Measurements from ENCODE around the gene ZFP1. TPM values are rescaled to one million over a fixed set of nuclear protein-coding genes. Genes with fewer than 3 reads are reported as not detected.
A peak's percentile ranks its signal among the peaks of the same experiment; 100 is the strongest.

ZFP1 gene
- total RNA-seq, 2 donors from 2014 or later, result 10.4 to 13.3 TPM

- Histone ChIP-seq H3K27me3 (ENCODE audit: control insufficient read depth, insufficient read depth, low read length, poor library complexity, severe bottlenecking) (no peaks in the 10 kb centered on the region), H3K9me3 (ENCODE audit: control insufficient read depth, low read length) (peaks cover 65% of the 10 kb centered on the region), H3K9ac (ENCODE audit: extremely low read depth, low read length, poor library complexity, severe bottlenecking) (no peak overlapping the region), H3K36me3 (ENCODE audit: control insufficient read depth, insufficient read depth, low read length) (peaks cover 66% of the 10 kb centered on the region), H3K4me1 (ENCODE audit: control insufficient read depth, insufficient read depth, low read length) (no peaks in the 10 kb centered on the region), H3K4me3 (ENCODE audit: low read length) (no peak overlapping the region), H3K27ac (ENCODE audit: low read depth, low read length) (no peak overlapping the region)
- no peak for TF ChIP-seq CTCF (conservative IDR thresholded peaks at IDR 0.05)
- no peak for DNase-seq
- 91% methylated on average over 1 of the region's 1 CpG; no CpG with 5 or more reads in 1 of the 2 experiments for WGBS, 2 experiments (ENCODE audit: insufficient coverage in 1 of 2, insufficient read length in 1 of 2)
- H3K27ac Mint-ChIP-seq, result no peak overlapping the region
- no peak overlapping the region for H3K4me3 Mint-ChIP-seq
- H3K36me3 Mint-ChIP-seq (ENCODE audit: low read depth), result peaks cover 78% of the 10 kb centered on the region
- H3K9me3 Mint-ChIP-seq, result peaks cover 35% of the 10 kb centered on the region
- no peaks in the 10 kb centered on the region for H3K27me3 Mint-ChIP-seq (ENCODE audit: insufficient read depth)
- no peaks in the 10 kb centered on the region for H3K4me1 Mint-ChIP-seq
Observed at GRCh38 chr16:75160386-75160785, 12.1 kb downstream of the ZFP1 start.

GRCh38 chr16:75169899-75170405 is 21.6 kb downstream of the ZFP1 start:
- Mint-ChIP-seq H3K27ac (no peak overlapping the region), H3K4me1 (no peaks in the 10 kb centered on the region), H3K27me3 (ENCODE audit: insufficient read depth) (no peaks in the 10 kb centered on the region), H3K4me3 (no peak overlapping the region), H3K9me3 (peaks cover 88% of the 10 kb centered on the region), H3K36me3 (ENCODE audit: low read depth) (peaks cover 81% of the 10 kb centered on the region)
- Histone ChIP-seq H3K4me3 (ENCODE audit: low read length) (peak overlapping the region; percentile 50), H3K27me3 (ENCODE audit: control insufficient read depth, insufficient read depth, low read length, poor library complexity, severe bottlenecking) (no peaks in the 10 kb centered on the region), H3K36me3 (ENCODE audit: control insufficient read depth, insufficient read depth, low read length) (peaks cover 73% of the 10 kb centered on the region), H3K4me1 (ENCODE audit: control insufficient read depth, insufficient read depth, low read length) (no peaks in the 10 kb centered on the region), H3K9me3 (ENCODE audit: control insufficient read depth, low read length) (peaks cover 100% of the 10 kb centered on the region), H3K9ac (ENCODE audit: extremely low read depth, low read length, poor library complexity, severe bottlenecking) (no peak overlapping the region), H3K27ac (ENCODE audit: low read depth, low read length) (no peak overlapping the region)
- no peak for DNase-seq
- WGBS, 2 experiments (ENCODE audit: insufficient coverage in 1 of 2, insufficient read length in 1 of 2), result 95 to 96% methylated on average over 6 to 10 of the region's 10 CpGs
- TF ChIP-seq CTCF (conservative IDR thresholded peaks at IDR 0.05), result no peak

- H3K36me3 Mint-ChIP-seq (ENCODE audit: low read depth), result peaks cover 55% of the 10 kb centered on the region
- Histone ChIP-seq H3K4me1 (ENCODE audit: control insufficient read depth, insufficient read depth, low read length) (no peaks in the 10 kb centered on the region), H3K9ac (ENCODE audit: extremely low read depth, low read length, poor library complexity, severe bottlenecking) (no peak overlapping the region), H3K36me3 (ENCODE audit: control insufficient read depth, insufficient read depth, low read length) (peaks cover 50% of the 10 kb centered on the region), H3K27me3 (ENCODE audit: control insufficient read depth, insufficient read depth, low read length, poor library complexity, severe bottlenecking) (no peaks in the 10 kb centered on the region), H3K9me3 (ENCODE audit: control insufficient read depth, low read length) (peaks cover 97% of the 10 kb centered on the region), H3K4me3 (ENCODE audit: low read length) (no peak overlapping the region), H3K27ac (ENCODE audit: low read depth, low read length) (no peak overlapping the region)
- no peak for TF ChIP-seq CTCF (conservative IDR thresholded peaks at IDR 0.05)
- WGBS, 2 experiments (ENCODE audit: insufficient coverage in 1 of 2, insufficient read length in 1 of 2), result 82 to 93% methylated on average over 4 of the region's 4 CpGs
- no peak overlapping the region for H3K27ac Mint-ChIP-seq
- no peak for DNase-seq
- H3K4me3 Mint-ChIP-seq, result no peak overlapping the region
- H3K27me3 Mint-ChIP-seq (ENCODE audit: insufficient read depth), result peaks cover 2% of the 10 kb centered on the region
- H3K4me1 Mint-ChIP-seq, result no peaks in the 10 kb centered on the region
- H3K9me3 Mint-ChIP-seq, result peaks cover 85% of the 10 kb centered on the region
Observed at GRCh38 chr16:75172578-75172977, 24.3 kb downstream of the ZFP1 start.

Measured in endodermal cell (in vitro differentiated cells).